Measurements from ENCODE around the gene TMEM207.
A peak's percentile ranks its signal among the peaks of the same experiment; 100 is the strongest.

TMEM207 gene

DNA sequence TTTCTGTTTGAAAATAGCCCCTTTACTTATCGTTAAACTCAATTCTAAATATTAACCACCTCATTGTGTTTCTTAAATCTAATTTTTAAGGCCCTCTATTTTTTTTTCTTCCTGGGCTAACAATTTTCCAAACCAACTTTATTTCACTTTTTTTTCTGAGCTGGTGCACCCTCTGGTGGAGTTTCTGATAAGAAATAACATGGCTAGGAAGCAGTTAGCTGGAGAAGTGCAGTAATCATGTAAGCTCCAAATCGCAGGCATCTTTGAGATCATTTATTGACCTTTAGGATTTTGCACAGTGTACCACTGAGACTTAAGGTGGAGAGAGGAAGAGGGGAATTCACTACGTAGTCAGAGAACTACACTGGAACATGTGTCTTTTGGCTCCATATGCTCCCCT, 6.4 kb downstream of the TMEM207 start:
- no peak for FAIRE-seq

DNA sequence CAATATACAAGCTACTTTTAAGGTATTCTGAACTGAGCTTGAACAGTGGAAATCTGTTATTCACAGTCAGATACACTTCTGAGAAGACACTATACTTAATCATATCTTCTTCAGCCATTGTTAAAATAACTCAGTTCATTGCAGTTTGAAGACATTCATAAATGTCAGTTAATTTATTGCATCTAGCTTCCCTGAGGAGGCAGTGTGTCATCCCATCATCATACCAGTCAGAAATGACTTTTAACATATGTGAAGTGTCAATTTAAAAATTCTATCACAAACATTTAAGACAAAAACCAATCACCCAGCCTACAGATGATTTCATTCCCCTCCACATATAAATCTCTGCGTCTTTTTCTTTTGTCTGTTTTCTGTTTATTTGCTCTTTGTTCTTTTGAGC, 7.5 kb downstream of the TMEM207 start:
- FAIRE-seq: no peak

DNA sequence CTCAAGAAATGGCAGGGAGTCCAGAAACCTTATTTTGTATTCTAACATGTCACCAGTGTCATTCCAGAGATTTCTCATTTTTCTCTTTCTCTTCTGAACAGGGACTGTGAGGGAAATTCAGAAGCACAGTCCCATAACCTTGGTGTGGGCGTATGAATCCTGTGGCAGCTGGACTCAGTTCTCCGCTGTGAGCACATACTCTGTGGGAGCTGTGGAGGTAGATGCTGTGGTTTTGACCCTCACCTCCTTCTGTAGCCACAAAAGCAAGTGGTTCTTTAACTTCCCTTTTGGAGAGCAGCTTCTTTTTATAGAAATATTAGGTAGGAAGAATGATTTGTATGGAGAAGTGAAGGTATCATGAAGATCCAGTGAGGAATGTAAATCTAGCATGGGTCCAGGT, 13.4 kb downstream of the TMEM207 start:
- FAIRE-seq: no peak

DNA sequence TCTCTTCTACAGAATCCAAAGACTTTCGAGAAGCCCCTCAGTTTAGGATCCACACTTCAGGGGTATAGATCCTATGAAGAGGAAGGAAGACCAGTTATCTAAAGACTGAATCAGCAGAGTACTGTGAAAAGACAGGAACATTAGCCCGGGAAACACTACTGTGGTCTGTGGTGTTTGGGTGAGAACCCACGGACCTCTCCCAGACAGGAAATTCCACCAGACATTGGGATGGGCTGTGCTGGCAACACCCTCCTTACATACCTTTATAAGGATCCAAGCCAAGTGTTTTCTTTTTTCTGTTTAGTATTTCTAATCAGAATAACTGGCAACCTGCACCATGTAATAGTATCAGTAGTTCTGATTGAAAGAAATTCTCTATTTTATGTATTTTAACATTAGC, 14.1 kb downstream of the TMEM207 start:
- no peak for FAIRE-seq

DNA sequence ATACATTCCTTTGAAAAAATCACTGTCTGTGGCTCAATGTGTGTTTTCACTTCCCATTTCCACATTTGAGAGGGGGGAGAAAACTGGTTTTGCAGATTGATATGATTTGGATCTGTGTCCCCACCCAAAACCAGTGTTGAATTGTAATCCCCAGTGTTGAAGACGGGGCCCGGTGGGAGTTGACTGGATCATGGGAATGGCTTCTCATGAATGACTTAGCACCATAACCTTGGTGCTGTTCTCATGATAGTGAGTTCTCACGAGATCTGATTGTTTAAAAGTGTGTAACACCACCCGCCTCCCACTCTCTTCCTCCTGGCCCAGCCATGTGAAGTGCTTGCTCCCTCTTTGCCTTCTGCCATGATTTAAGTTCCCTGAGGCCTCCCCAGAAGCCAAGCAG, 16.1 kb downstream of the TMEM207 start:
- FAIRE-seq: no peak

DNA sequence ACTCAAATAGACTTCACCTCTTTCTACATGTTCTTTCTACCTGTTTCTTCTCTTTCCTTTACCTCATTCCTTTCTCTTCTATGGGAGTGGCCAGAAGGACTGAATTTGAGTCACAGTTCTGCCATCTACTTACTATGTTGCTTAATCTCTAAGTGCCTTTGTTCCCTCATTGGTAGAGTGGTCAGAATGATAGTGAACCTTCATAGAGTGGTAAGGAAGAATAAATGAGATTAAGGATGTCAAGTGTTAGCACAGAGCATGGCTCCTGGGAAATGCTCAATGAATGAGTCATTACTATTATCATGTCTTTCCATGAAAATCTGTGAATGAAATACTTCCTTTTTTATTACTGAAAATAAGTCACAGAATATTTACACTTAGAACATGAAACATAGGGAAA, 17.5 kb downstream of the TMEM207 start:
- no peak for FAIRE-seq

DNA sequence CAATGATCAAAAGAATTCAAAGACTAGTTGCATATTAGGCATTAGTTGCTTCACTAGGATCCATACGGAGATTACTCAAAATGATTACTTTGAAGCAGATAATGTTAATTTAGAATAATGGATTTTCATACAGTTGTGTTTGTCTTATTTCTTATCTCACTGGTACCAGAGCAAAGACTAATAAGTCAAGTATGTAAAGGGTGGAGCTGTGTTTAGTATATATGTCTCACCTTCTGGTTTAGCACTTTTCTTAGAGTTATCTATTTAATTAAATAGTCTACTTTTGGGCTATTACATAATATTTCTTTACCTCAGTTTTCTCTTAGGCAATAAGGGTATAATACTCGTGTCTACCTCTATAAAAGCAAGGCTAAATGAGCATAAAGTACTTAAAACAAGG, 18.8 kb downstream of the TMEM207 start:
- no peak for FAIRE-seq

DNA sequence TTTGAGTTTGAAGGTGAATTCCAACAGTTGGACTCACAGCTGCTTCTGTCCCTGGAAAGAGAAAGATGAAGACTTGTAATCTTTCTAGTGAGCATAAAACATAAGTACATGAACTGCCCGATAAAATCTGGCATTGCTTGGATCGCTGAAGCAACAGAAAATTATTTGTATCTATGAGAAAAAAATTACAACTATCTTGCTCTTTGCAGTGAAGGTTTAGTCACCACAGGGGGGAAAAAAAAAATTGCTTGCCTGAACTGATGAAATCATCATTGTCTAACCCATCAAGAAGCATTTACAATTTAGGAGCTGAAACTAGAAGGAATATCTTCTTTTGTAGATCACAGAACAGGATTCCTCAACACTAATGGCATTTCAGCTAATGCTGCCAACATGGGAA, 20.0 kb downstream of the TMEM207 start:
- FAIRE-seq: no peak

DNA sequence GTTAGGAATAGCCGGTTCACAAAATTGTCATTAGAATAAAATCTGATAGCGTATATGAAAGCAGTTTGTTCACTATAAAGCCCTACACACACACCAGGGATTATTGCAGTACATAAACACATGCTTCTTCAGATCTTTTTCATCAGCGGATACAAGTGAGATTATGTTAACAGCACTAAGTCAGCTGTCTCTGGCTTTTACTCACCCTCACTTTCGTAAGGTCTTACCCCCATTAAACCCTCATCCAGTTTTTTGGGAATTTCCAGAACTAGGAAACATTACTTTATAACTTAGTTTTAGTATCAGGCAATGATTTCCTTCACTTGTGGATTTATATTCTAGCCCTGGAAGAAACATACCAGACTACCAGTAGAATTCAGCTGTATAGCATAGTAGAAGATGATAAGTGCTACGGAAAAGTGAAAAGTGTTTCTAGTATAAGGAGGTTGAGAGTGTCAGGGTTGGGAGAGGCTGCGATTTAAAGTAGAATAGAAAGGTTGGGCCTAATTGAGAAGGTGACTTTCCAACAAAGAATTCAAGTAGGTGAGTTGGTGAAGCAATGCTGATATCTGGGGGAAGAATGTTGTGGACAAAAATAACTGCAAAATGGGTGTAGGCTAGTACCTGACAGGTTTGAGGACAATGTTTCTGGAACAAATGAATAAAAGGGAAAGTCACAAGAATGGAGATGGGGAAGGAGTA, 22.7 kb downstream of the TMEM207 start:
- FAIRE-seq: no peak

DNA sequence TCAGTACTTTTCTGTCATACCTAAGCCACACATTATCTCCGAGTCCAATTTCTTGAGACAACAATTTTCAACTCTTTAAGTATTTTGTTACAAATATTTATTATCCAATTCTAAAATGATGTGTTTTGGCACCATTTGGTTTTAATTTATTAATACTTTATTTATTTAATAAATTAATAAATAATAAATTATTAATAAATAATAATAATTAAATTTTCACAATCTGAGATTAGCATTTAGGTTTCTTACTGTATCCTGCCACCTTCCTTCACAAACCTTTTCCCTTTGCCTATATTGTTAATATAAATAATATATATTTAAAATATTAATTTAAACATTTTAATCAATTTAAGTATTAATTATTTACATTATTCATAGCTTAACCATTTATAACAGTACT, 23.9 kb downstream of the TMEM207 start:
- FAIRE-seq: peak; percentile 68

DNA sequence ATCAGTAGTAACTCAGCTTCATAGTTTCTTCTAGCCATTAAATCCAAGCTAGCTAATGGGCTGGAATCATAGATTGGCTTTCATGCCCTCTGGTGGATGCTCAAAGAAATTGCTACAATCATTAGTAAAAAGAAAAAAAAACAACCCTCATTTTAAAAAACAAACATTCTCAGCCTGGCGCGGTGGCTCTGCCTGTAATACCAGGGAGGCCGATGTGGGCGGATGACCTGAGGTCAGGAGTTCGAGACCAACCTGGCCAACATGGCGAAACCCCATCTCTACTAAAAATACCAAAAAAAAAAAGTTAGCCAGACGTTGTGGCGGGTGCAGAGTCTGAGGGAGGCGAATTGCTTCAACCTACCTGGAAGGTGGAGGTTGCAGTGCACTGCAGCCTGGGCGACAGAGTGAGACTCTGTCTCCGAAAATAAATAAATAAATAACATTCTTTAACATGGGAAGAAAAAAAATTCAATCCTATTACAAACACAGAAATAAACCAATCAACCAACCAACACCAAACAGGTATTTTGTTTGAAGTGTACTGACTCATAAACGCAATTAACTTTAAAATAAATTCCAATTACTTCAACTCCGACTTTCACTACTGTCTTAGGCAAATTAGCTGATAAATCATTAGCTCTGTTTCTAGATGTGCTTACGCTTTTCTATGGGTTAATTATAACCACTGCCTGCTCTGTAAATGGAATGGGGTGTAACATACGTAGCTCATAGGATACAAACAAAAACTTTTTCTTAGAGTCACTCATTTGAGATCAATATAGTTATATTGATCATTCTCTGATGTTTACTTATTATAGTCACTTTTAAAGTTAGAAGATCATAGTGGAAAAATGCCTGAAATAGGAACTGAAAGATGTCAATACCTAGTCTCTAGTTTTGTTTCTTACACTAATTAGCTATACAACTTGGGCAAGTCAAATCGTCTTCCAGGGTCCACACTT, 24.9 kb downstream of the TMEM207 start:
- FAIRE-seq: no peak

DNA sequence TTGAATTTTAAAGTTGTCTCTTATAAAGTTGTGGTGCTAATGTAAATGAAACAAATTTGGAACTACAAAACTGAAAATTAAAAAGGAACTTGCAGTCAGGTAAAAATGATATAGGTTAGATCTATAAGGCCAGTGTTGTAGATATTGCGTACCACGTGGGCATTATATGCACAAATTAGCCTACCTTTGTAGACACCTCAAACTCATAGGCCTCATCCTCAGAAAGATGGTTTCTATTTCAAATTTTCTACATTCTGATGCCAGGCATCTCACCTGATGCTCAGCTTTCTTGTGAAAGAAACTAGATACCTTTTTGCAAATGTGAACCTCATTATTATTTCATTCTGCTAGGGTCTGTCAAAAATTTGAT, 25.6 kb downstream of the TMEM207 start:
- FAIRE-seq: no peak

DNA sequence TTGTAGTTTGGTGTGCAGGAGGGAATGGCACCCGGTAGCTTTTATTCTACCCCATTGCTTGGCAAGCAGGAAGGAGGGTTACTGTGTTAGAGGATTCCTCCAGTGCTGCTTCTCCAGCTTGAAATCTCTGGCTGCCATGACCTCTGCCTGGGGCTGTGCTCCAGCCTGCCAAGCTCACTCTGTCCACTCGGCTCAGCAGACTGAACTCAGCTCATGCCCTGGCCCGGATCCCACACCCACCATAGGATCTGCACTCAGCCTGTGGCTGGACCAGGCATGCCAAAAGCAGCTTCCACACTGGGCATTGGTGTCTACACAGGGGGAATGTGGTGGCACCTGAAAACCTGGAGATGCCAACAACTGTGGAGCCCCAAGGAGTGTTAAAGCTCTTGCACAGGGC, 35.4 kb downstream of the TMEM207 start:
- no peak for FAIRE-seq

DNA sequence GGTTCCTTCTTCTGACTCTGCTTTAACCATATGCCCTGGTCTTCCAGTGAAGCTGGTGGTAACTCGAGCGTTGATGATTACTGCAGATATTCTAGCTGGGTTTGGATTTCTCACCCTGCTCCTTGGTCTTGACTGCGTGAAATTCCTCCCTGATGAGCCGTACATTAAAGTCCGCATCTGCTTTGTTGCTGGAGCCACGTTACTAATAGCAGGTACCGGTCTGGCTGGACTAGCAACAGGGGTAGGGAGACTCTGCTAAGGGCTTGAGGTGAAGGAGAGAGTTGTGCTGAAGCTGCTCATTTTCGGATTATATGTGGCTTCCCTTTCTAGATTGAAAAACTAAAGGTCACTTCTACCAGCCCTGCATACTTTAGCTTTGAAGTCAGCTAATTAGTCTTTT, 45.0 kb downstream of the TMEM207 start:
- no peak for FAIRE-seq

DNA sequence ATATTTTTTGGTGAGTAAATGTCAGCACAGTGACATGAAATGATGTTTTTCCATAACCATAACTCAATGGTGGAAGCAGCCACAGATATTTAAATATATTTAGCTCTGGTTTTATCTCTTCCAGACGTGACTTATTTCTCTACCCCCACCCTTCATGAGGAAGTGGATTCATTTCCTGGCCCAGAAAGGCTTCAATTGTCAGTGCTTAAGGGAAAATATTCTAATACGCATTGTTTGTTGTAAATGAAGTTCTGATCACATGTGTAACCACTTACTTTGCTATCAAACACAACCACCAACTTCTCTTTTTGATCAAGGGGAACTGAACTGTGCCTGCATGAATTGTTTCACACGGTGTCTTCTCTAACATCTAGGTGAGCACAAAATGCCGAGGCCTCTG, 47.7 kb downstream of the TMEM207 start:
- FAIRE-seq: no peak

DNA sequence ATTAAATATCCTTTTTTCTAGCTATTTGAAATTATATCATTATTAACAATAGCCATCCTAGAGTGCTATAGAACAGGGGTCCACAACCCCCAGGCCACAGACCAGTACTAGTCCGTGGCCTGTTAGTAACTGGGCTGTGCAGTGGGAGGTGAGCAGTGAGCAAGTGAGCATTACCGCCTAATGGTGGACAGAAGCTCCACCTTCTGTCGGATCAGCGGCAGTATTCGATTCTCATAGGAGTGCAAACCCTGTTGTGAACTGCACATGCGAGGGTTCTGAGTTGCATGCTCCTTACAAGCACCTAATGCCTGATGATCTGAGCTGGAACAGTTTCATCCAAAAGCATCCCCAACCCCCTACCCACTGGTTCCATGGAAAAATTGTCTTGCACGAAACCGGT, 50.0 kb downstream of the TMEM207 start:
- no peak for FAIRE-seq

DNA sequence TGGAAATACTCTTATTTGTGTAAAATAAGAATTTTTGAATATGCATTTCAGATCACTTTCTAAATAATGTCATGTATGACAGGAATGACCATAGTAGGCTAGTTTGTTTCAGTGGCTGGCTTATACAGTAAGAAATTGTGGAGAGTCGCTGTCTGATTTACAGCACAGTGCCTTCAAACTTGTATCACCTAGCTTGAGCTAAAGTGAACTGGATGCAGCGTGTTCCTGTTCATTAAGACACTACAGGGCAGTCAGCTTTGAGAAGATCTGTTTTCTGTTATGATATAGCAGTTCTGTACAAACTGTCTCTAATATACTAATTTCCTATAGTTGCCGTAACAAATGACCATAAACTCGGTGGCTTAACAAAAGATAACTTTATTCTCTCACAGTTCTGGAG, 51.8 kb downstream of the TMEM207 start:
- FAIRE-seq: no peak

DNA sequence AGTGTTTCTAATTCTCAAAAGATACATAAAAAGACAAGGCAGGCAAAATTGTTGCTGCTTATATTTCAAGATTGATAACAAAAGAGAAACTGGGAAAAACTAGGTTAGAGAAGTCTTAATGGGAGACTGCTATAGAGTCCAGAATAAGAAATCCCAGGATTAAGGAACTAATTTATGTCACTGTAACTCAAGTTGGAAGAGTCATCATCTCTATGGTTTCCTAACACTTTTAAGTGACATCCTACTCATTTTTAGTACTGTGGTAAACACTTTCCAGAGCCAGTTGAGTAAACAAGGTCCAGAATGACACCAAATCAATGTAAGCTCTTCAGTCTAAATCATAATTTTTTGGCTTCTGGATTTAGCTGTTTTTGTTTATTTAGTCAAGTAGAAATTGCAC, 53.7 kb downstream of the TMEM207 start:
- no peak for FAIRE-seq

DNA sequence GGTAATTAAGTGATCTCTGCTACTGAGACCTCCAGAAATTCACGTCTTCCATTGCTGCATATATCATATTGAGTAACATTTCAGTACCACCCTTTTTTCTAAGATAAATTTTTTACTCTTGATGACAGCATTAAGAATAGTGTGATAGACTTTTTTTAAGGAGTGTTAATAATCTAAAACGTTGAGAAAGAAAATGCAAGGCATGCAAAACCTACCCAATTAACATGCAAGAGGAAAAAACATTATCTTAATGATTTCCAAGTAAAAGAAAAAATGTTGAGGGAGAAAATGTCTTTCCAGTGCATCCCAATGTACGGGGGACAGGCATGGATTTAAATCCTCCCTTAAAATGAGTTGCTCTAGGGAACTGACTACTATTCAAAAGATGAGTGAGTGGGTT, 61.0 kb downstream of the TMEM207 start:
- FAIRE-seq: no peak

DNA sequence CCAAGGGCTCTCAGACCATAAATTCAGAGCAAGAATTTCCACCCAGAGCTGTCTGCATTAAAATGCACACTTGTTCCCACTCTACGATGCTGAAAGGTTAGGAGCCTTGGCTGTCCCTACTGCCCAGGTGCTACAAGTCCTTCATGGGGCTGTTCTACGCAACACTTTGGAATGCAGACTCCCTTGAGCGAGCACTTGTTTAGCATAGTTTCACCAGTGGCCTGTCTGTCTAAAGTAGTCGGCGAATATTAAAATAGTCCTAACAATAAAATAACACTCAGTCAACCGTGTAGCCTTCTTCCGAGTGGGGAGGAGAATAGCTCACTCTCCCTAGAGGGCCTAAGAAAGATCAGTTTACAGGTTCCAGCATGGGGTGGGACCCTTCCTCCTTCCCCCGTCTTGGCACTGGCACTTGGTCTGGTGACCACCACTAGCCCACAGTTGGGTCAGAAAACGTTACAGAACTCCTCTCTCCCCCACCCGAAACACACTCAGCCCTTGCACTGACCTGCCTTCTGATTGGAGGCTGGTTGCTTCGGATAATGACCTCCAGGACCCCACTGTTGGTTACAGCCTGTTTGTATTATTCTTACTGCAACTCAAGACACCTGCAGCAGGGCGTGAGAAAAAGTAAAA, 62.0 kb downstream of the TMEM207 start, which contains the start of gene CLDN16:
CLDN16 (plus strand) TSS at position 586 of the 636 bp plus-strand sequence. CDS start 167 bp downstream, outside the sequence.
- no peak for FAIRE-seq

DNA sequence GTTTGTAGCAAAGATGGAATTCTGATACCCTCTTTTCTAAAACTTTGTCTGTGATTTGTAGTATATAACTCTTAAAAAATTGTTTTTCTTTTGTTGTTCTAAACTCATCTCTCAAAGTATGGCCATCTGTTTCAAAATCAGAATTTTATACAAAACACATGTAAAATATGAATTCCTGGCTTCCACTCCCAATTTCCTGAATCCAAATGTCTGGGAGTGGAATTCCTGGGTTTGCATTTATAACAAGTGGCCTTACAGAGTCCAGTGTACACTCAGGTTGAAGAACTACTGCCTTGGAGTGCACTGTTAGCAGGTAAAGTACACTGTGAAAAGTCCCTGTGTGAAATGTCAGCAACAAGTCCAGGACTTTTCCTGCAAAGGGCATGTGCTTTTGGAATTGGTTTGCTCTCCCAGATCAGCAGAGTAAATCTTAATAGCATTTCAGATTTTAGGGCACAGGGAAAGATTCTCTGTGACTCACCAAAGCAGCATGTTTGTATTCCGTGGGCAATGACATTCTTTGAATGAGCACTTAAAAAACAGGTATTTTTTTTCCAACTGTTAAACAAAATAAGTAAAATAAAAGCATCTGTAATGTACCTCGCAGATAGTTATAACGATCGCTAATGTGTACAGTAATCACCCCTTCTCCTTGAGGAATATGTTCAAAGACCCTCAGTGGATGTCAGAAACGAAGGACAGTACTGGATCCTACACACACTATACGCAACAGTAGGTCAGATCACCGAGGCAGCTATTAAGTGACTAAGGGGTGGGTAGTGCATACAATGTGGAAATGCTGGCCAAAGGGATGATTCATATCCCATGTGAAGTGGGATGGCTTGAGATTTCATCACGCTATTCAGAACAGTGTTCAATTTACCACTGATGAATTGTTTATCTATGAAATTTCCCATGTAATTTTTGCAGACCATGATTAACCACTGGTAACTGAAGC, 63.7 kb downstream of the TMEM207 start:
- FAIRE-seq: no peak

DNA sequence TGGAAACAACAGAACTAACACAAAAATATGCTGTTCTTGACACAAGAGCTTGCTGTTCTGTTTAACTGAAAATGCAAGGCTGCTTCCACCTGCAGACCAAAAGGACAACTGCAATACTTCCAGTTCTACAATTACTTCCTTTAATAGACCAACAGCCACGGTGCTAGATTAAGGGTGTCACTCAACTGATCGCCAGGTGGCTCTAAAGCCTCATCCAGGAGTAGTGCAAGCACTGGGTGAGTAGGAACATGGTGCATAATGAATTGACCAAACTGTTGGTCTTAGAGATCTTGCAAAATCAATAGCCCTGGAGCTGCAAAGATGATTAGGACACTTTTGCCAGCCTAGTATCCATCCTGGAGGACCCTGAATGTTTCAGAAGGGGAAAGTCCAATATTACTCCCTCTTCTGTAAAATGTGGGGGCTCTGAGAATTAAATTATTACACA, 65.4 kb downstream of the TMEM207 start:
- no peak for FAIRE-seq

DNA sequence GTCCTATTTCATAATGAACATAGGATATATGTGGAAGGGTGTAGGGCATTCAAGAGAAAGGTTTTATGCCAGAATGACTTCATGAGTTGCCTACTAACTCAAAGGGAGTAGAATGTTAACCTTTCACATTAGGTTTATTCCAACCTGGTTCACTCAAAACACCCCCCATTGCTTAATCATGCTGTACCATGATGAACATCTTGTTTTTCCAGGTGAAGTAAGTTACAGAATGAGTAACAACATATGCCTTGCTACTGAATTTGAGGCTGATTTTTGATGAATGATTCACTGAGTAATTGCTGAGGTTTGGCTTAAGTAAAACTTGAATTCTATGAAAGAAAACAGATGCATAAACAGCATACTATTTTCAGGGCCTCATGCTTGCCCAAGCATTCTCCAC, 67.6 kb downstream of the TMEM207 start:
- FAIRE-seq: no peak
